Muscle of leg (tissue), 11 donors: ENCODE data around the gene MKLN1. TPM values are rescaled to one million over a fixed set of nuclear protein-coding genes. Genes with fewer than 3 reads are reported as not detected.

ENCODE experiments used
- DNase-seq: peaks from one replicate; pipeline ENCODE4 v3.0.0; 2013
- H3K27ac ChIP-seq: one replicate; pipeline ENCODE4 v1.5.1; 2013; ENCODE audit warnings: mild to moderate bottlenecking, low read length, control low read depth
- H3K27me3 ChIP-seq: one replicate; pipeline ENCODE4 v1.6.1; 2013; ENCODE audit warnings: low read length; ENCODE audit not compliant: control insufficient read depth, insufficient read depth
- H3K36me3 ChIP-seq: one replicate; pipeline ENCODE4 v1.6.1; 2013; ENCODE audit warnings: low read length; ENCODE audit not compliant: control insufficient read depth, insufficient read depth
- H3K4me1 ChIP-seq: one replicate; pipeline ENCODE4 v1.6.1; 2013; ENCODE audit warnings: low read length; ENCODE audit not compliant: control insufficient read depth, insufficient read depth
- H3K4me3 ChIP-seq: one replicate; pipeline ENCODE4 v1.5.1; 2013; ENCODE audit warnings: low read length, control low read depth
- H3K9me3 ChIP-seq: replicated peaks from 2 replicates; pipeline ENCODE4 v1.6.1; 2013; ENCODE audit warnings: low read depth, low read length; ENCODE audit not compliant: control insufficient read depth
- WGBS: methylation state at CpG from one replicate; pipeline ENCODE4 v1.1.5; 2013; ENCODE audit warnings: missing lambda C conversion rate; ENCODE audit not compliant: insufficient coverage; 5-methylcytosine and 5-hydroxymethylcytosine counted together
- polyA plus RNA-seq, 8 donors: library from polyadenylated mRNA; unstranded; fragments of 120-200 nt; gene quantifications; one replicate each; pipeline versions ENCODE4 v1.2.1 to v1.2.3, GENCODE V29; 2013; ENCODE audit warnings: inconsistent platforms in 1 of 8, low replicate concordance in 1 of 8; ENCODE audit not compliant: insufficient read length in 8 of 8, insufficient read depth in 1 of 8
- total RNA-seq: library from RNA; stranded (reverse); fragments of 120-200 nt; gene quantifications from one replicate; pipeline ENCODE4 v1.2.4, GENCODE V29; 2013

The MKLN1 gene
- total and polyA plus RNA-seq, 9 donors = 11.7 to 36.5 (median 19.8) TPM

DNA sequence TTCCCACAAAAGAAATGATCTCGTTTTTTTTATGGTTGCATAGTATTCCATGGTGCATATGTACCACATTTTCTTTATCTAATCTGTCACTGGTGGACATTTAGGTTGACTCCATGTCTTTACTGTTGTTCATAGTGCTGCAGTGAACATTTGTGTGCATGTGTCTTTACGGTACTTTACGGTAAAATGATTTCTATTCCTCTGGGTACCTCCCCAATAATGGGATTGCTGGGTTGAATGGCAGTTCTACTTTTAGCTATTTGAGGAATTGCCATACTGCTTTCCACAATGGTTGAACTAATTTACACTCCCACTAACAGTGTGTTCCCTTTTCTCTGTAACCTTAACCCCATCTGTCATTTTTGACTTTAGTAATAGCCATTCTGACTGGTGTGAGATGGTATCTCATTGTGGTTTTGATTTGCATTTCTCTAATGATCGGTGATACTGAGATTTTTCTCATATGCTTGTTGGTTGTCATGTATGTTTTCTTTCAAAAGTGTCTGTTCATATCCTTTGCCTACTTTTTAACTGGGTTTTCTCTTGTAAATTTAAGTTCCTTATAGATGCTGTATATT is 37.2 kb downstream of the MKLN1 start:
- Histone ChIP-seq H3K4me1 (no peaks in the 10 kb centered on the region), H3K4me3 (no peak overlapping the region)
- no peak for DNase-seq

DNA sequence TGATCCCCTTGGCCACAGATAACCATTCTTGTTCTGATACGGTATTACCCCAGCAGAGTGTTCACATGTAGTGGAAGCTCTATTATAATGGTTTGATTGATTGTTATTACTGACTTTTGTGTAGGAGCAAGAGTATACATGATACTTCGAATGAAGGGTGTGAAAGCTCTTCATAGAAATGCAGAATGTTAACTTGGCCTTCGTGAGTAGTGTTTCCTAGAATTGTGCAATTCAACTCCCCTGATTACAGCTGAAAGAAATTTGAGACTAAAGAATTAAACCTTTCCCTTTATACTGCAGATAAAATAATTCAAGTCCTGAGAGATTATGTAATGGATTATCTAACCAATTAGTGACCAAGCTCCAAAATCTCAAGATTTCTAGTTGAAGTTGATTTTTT is 38.2 kb downstream of the MKLN1 start:
- peaks cover 4% of the 10 kb centered on the region for H3K9me3 ChIP-seq
- no peaks in the 10 kb centered on the region for H3K27me3 ChIP-seq
- no peaks in the 10 kb centered on the region for H3K36me3 ChIP-seq
- no peak overlapping the region for H3K27ac ChIP-seq
- no CpG with 5 or more reads among the region's 3 CpGs for WGBS
- DNase-seq = no peak
- H3K4me1 ChIP-seq = no peaks in the 10 kb centered on the region
- no peak overlapping the region for H3K4me3 ChIP-seq

More for the DNA sequence above, 37.2 kb downstream of the MKLN1 start:
- Histone ChIP-seq H3K27ac (no peak overlapping the region), H3K9me3 (peaks cover 4% of the 10 kb centered on the region), H3K27me3 (no peaks in the 10 kb centered on the region), H3K36me3 (no peaks in the 10 kb centered on the region)
- no CpG with 5 or more reads among the region's 4 CpGs for WGBS

DNA sequence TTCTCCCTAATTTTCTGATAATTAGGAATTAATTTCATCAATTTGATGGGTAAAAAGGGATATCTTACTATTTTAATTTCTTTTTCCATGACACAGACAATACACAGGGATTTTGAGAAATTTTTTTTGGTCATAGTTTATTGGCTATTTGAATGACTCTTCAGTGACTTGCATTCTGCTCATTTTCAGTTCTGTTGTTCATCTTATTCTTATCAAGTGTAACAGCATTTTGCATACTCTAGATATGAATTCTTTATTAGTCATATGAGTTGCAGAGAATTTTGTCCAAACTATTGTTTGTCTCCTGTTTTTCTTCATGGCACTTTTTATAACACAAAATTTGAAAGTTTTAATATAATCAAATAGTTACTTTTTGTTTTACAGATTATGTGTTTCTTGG is 41.7 kb downstream of the MKLN1 start:
- no peaks in the 10 kb centered on the region for H3K4me1 ChIP-seq
- no peak overlapping the region for H3K4me3 ChIP-seq
- no peaks in the 10 kb centered on the region for H3K27me3 ChIP-seq
- H3K9me3 ChIP-seq = peaks cover 4% of the 10 kb centered on the region
- H3K27ac ChIP-seq = no peak overlapping the region
- H3K36me3 ChIP-seq = no peaks in the 10 kb centered on the region
- no peak for DNase-seq

DNA sequence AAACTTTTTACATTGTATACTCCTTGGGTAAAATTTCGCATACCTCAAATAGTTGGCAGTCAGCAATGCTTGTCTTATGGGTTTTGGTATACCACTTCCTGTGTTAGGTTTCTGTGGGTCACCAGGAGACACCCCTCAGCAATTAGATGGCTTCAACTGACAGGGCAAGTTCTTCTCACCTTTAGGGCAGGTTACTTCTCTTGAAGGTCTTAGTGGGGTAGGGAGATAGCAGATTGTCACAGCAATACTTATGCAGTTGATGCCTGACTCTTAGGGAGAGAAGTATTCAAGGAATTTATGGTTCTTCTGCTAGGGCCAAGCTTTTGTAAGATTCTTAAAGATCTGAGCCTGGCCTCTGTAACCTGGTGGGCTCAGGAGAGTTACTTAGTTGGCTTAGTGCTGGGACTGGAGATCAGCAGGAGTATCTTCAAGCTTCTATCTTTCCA is 42.9 kb downstream of the MKLN1 start:
- no CpG with 5 or more reads among the region's 1 CpG for WGBS
- Histone ChIP-seq H3K9me3 (no peaks in the 10 kb centered on the region), H3K4me1 (no peaks in the 10 kb centered on the region), H3K27me3 (no peaks in the 10 kb centered on the region), H3K27ac (no peak overlapping the region), H3K36me3 (no peaks in the 10 kb centered on the region), H3K4me3 (no peak overlapping the region)
- DNase-seq = no peak

DNA sequence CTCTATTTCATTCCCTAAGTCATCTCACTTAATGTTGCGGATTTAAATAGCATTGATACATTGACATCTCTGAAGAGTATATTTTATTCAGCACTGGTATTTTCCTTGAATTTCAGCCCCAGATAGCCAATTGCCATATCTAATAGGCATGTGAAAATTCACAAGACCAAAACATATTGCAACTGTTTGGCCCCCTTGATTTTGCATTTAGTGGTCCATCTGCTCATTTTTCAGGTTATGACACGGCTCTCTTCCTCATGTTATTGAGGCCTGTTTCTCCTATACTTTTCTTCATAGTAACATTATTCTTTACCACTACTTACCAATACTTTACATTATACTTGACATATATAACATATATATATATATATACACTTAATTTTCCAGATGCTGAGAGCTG is 43.7 kb downstream of the MKLN1 start:
- no peak overlapping the region for H3K4me3 ChIP-seq
- no peaks in the 10 kb centered on the region for H3K9me3 ChIP-seq
- DNase-seq = no peak
- no peaks in the 10 kb centered on the region for H3K36me3 ChIP-seq
- no peaks in the 10 kb centered on the region for H3K4me1 ChIP-seq
- no peak overlapping the region for H3K27ac ChIP-seq
- H3K27me3 ChIP-seq = no peaks in the 10 kb centered on the region
- WGBS = no CpG with 5 or more reads among the region's 2 CpGs

DNA sequence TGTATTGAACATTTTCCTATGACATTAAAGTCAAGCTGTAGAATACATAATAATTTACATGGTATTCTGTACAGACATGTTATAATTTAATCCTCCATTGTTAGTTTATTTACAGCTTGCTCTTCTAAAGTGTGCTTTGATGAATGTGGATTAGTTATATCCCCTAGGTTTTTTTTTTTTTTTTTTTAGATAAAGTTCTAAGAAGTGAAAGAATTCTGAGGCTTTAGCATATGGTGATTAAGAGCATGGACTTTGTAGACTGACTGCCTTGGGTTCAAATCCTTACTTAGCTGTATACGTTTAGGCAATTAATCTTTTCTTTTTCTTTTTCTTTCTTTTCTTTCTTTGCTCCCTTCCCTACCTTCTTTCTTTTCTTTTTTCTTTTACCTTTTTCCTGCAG is 44.9 kb downstream of the MKLN1 start:
- Histone ChIP-seq H3K9me3 (no peaks in the 10 kb centered on the region), H3K36me3 (no peaks in the 10 kb centered on the region), H3K27ac (no peak overlapping the region), H3K27me3 (no peaks in the 10 kb centered on the region), H3K4me3 (no peak overlapping the region), H3K4me1 (no peaks in the 10 kb centered on the region)
- DNase-seq = no peak
- WGBS = no CpG with 5 or more reads among the region's 1 CpG

DNA sequence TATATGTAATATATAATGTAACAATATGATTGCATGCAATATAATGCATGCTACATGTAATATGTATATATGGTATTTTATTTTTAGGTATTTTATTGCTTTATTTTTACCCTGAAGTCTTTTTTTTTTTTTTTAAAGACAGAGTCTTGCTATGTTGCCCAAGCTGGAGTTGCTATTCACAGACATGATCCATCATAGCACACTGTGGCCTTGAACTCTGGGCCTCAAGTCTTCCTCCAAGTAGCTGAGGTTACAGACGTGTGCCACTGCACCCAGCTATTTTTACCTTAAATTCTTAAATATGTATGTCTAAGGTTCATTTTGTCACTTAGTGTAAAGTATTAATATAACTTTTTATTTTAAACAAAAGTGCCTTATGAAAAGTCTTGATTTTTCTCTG is 47.1 kb downstream of the MKLN1 start:
- Histone ChIP-seq H3K27ac (no peak overlapping the region), H3K9me3 (no peaks in the 10 kb centered on the region), H3K4me3 (no peak overlapping the region), H3K4me1 (no peaks in the 10 kb centered on the region), H3K36me3 (no peaks in the 10 kb centered on the region), H3K27me3 (no peaks in the 10 kb centered on the region)
- no CpG with 5 or more reads among the region's 1 CpG for WGBS
- no peak for DNase-seq

DNA sequence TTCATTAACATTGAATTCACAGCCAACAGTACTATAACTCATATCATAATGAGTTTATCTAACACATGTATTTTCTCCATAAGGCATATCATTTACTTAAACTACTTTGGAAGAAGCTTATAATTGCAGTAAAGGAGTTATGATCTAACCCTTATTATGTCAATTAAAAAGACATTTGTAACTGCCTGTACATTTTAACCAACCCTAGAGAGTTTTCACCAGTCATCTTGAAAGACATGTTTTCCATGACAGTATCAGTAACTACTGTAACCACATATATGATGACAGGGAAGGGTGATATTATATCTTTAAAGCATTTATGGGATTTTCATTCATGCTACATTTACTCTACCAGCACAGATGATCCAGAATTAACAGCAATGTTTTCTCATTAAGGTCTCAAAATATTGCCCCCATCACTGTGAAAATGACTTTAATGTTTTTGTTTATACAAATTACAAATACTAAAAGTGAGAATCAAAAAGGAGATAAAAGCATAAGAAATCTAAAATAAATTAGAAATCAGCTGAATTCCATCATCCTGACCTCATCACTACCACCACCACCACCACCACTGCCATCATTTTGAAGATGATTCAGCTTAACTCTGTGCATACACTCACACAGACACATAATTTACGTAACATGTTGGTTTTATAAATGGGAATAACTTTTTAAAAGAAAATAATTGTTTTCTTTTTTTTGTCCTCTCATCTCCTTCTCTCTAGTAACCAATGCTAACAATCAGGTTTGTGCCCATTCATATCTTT is 53.6 kb downstream of the MKLN1 start:
- no CpG with 5 or more reads among the region's 1 CpG for WGBS
- no peak overlapping the region for H3K4me3 ChIP-seq
- no peaks in the 10 kb centered on the region for H3K27me3 ChIP-seq
- no peaks in the 10 kb centered on the region for H3K4me1 ChIP-seq
- no peak overlapping the region for H3K27ac ChIP-seq
- H3K36me3 ChIP-seq = peaks cover 2% of the 10 kb centered on the region
- no peak for DNase-seq
- no peaks in the 10 kb centered on the region for H3K9me3 ChIP-seq

DNA sequence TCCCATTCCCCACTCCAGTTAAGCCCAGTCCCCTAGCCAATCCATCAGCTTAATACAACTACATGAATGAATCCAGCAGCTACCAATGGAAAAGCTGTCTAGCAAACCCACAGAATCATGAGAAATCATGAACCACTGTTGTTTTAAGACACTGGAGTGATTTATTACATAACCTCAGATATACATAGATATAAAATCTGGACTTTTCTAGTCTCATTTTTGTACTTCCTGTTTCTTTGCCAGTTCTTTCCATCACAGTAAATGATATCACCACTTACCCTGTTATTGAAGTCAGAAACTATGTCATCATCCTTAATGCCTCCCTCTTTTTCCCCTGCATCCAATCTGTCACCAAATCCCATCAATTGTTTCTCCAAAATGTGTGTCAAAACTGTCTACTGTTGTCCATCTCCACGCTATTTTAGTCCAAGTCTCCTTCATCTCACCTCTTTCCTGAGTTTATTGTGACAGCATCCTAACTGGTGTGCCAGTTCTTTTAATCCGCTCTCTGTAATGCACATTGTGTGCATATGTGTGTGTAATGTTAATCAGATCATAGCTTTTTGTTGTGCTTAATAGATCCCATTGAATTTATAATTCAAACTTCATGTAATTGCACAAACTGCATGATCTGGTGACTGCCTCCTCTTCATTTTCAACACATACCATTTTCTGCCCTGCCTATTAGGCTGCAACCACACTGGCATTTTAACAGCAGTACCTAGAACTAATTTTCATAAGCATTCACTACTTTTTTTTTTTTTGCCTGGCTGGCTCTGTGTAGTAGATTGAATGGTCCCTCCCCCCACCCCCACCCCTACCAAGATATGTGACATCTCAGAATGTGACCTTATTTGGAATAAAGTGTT is 56.0 kb downstream of the MKLN1 start:
- 83% methylated on average over 1 of the region's 2 CpGs for WGBS
- H3K27ac ChIP-seq = no peak overlapping the region
- DNase-seq = peak; percentile 9
- H3K4me3 ChIP-seq = no peak overlapping the region
- H3K4me1 ChIP-seq = no peaks in the 10 kb centered on the region
- no peaks in the 10 kb centered on the region for H3K27me3 ChIP-seq
- H3K9me3 ChIP-seq = no peaks in the 10 kb centered on the region
- H3K36me3 ChIP-seq = peaks cover 2% of the 10 kb centered on the region

DNA sequence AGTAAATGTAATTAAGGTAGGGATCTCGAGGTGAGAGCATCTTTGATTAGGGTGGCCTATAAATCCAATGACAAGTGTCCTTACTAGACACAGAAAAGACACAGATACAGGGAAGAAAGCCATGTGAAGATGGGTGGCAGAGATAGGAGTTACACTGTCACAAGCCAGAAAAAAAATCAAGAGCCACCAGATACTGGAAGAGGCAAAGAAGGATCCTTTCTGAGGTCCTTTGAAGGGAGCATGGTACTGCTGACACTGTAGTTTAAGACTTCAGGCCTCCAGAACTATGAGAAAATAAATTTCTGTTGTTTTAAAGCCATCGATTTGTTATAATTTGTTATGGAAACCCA is 56.6 kb downstream of the MKLN1 start:
- peaks cover 2% of the 10 kb centered on the region for H3K36me3 ChIP-seq
- WGBS = no CpG with 5 or more reads among the region's 2 CpGs
- H3K4me1 ChIP-seq = no peaks in the 10 kb centered on the region
- no peaks in the 10 kb centered on the region for H3K27me3 ChIP-seq
- H3K27ac ChIP-seq = no peak overlapping the region
- no peak overlapping the region for H3K4me3 ChIP-seq
- no peaks in the 10 kb centered on the region for H3K9me3 ChIP-seq
- DNase-seq = no peak
